Measurements from ENCODE around the gene TPSAB1.

DNA sequence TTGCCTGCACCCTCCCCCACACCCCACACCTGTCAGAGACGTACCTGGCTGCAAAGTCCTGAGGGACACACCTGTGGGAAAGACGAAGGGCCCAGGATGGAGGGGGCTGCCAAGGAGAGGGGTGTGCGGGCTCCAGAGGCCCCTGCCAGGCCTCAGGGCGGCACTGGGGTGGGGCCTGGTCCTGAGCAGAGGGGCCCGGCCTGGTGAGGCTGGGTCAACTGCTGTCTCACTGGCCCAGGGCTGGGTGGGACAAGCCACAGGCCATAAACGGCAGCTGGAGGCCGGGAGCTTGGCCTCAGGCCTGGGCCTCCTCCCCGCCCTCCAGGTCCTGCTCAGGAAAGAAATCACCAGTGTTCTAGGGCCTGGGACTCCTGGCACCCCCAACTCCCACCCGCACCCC, 15.9 kb upstream of the TPSAB1 start:
- TF ChIP-seq, protein P1, sequence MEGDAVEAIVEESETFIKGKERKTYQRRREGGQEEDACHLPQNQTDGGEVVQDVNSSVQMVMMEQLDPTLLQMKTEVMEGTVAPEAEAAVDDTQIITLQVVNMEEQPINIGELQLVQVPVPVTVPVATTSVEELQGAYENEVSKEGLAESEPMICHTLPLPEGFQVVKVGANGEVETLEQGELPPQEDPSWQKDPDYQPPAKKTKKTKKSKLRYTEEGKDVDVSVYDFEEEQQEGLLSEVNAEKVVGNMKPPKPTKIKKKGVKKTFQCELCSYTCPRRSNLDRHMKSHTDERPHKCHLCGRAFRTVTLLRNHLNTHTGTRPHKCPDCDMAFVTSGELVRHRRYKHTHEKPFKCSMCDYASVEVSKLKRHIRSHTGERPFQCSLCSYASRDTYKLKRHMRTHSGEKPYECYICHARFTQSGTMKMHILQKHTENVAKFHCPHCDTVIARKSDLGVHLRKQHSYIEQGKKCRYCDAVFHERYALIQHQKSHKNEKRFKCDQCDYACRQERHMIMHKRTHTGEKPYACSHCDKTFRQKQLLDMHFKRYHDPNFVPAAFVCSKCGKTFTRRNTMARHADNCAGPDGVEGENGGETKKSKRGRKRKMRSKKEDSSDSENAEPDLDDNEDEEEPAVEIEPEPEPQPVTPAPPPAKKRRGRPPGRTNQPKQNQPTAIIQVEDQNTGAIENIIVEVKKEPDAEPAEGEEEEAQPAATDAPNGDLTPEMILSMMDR (IDR thresholded peaks at IDR 0.05) = no peak
- TF ChIP-seq EP300 (IDR thresholded peaks at IDR 0.05) = no peak
- no peak for TF ChIP-seq POLR2AphosphoS5 (IDR thresholded peaks at IDR 0.05)
- no peak for TF ChIP-seq POLR2A (IDR thresholded peaks at IDR 0.05)

Measured in upper lobe of left lung (tissue), 4 donors.